Measurements from ENCODE around the gene LMOD1.
"Not testable (repeated sequence)": the region's sequence is repeated elsewhere in the genome, so short reads cannot be mapped to it uniquely, and the experiment has no call there.

Gene LMOD1

DNA sequence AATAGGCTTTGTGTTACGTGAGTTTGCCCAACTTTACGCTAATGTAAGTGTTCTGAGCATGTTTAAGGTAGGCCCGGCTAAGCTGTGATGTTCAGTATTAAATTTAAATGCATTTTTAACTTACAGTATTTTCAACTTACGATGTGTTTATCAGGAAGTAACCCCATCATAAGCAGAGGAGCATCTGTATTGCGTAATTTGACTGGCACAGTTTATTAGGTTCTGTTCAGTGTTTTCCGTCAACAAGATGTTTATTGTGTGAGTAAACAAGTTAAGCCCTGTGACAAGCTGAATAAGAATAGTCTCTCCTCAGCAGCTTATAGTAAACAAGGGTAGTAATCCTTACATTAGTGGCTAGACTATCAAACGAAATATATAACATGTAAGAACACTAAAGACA lies 84.9 kb downstream of the LMOD1 start:
- Histone ChIP-seq H2AK5ac (ENCODE audit: low read depth, low read length) (no peak overlapping the region), H3K4me1 (ENCODE audit: control insufficient read depth in 2 of 2, insufficient read depth in 1 of 2, low read depth in 1 of 2, low read length in 2 of 2) (no peaks in the 10 kb centered on the region), H2BK5ac (ENCODE audit: low read length) (no peak overlapping the region), H4K8ac (ENCODE audit: low read depth, low read length) (no peak overlapping the region), H3K79me1 (ENCODE audit: low read depth, low read length) (no peaks in the 10 kb centered on the region), H2BK12ac (ENCODE audit: low read length) (no peak overlapping the region), H4K91ac (ENCODE audit: low read depth, low read length, poor library complexity) (no peak overlapping the region), H2AFZ (ENCODE audit: low read length) (no peak overlapping the region), H3K9me3 (replicated peaks in 1 of 2; ENCODE audit: control insufficient read depth in 2 of 2, insufficient read depth in 1 of 2, low read depth in 1 of 2, low read length in 2 of 2) (no peaks in the 10 kb centered on the region), H3K9ac (ENCODE audit: low read depth, low read length, poor library complexity) (no peak overlapping the region), H3K23ac (ENCODE audit: low read depth, low read length, poor library complexity) (no peak overlapping the region), H3K4ac (ENCODE audit: low read length) (no peak overlapping the region), H3K4me3 (ENCODE audit: low read length in 2 of 2) (no peak overlapping the region), H3K27ac (replicated peaks; ENCODE audit: low read length) (no peak overlapping the region), H3K4me2 (ENCODE audit: insufficient read depth, low read length, poor library complexity, severe bottlenecking) (no peak overlapping the region), H3K27me3 (ENCODE audit: control insufficient read depth in 3 of 3, insufficient read depth in 3 of 3, low read depth in 1 of 3, low read length in 3 of 3) (no peaks in the 10 kb centered on the region), H2BK15ac (ENCODE audit: low read length) (no peak overlapping the region), H2BK120ac (ENCODE audit: low read depth, low read length) (no peak overlapping the region), H3K36me3 (replicated peaks in 1 of 2; ENCODE audit: control insufficient read depth in 2 of 2, insufficient read depth in 2 of 2, low read length in 2 of 2) (peaks cover 33 to 98% of the 10 kb centered on the region in 2 donors), H3K14ac (ENCODE audit: low read length) (no peak overlapping the region), H3K18ac (ENCODE audit: low read length) (no peak overlapping the region)
- WGBS, 2 donors (ENCODE audit: extremely low coverage in 2 of 2, insufficient read length in 2 of 2, insufficient replicate concordance in 1 of 2) = no CpG with 5 or more reads among the region's 7 CpGs
- DNase-seq (ENCODE audit: low spot score) = no peak

DNA sequence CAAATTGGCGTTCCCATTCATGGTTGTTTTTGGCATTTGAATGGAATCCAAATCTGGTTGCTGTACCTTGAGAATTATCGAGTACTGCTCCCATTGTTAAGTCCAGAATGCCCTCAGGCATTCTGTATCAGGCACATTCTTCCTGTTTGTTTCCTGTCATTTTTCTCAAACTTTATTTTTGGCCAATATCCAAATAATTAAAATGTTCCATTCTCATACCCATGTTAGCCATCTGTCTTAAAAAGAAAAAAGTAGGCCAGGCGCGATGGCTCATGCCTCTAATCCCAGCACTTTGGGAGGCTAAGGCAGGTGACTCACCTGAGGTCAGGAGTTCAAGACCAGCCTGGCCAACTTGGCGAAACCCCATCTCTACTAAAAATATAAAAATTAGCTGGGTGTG lies 86.9 kb downstream of the LMOD1 start:
- Histone ChIP-seq H2BK5ac (ENCODE audit: low read length) (no peak overlapping the region), H3K9ac (ENCODE audit: low read depth, low read length, poor library complexity) (no peak overlapping the region), H3K27me3 (ENCODE audit: control insufficient read depth in 3 of 3, insufficient read depth in 3 of 3, low read depth in 1 of 3, low read length in 3 of 3) (no peaks in the 10 kb centered on the region), H2BK12ac (ENCODE audit: low read length) (no peak overlapping the region), H4K91ac (ENCODE audit: low read depth, low read length, poor library complexity) (no peak overlapping the region), H3K36me3 (replicated peaks in 1 of 2; ENCODE audit: control insufficient read depth in 2 of 2, insufficient read depth in 2 of 2, low read length in 2 of 2) (peaks cover 37 to 98% of the 10 kb centered on the region in 2 donors), H2BK120ac (ENCODE audit: low read depth, low read length) (no peak overlapping the region), H3K4ac (ENCODE audit: low read length) (no peak overlapping the region), H3K27ac (replicated peaks; ENCODE audit: low read length) (no peak overlapping the region), H4K8ac (ENCODE audit: low read depth, low read length) (no peak overlapping the region), H2BK15ac (ENCODE audit: low read length) (no peak overlapping the region), H3K18ac (ENCODE audit: low read length) (no peak overlapping the region), H3K4me3 (ENCODE audit: low read length in 2 of 2) (no peak overlapping the region), H3K79me1 (ENCODE audit: low read depth, low read length) (no peaks in the 10 kb centered on the region), H3K4me2 (ENCODE audit: insufficient read depth, low read length, poor library complexity, severe bottlenecking) (no peak overlapping the region), H3K9me3 (replicated peaks in 1 of 2; ENCODE audit: control insufficient read depth in 2 of 2, insufficient read depth in 1 of 2, low read depth in 1 of 2, low read length in 2 of 2) (no peaks in the 10 kb centered on the region), H3K4me1 (ENCODE audit: control insufficient read depth in 2 of 2, insufficient read depth in 1 of 2, low read depth in 1 of 2, low read length in 2 of 2) (no peaks in the 10 kb centered on the region), H2AFZ (ENCODE audit: low read length) (no peak overlapping the region), H3K14ac (ENCODE audit: low read length) (no peak overlapping the region), H2AK5ac (ENCODE audit: low read depth, low read length) (no peak overlapping the region), H3K23ac (ENCODE audit: low read depth, low read length, poor library complexity) (no peak overlapping the region)
- no CpG with 5 or more reads among the region's 5 CpGs for WGBS, 2 donors (ENCODE audit: extremely low coverage in 2 of 2, insufficient read length in 2 of 2, insufficient replicate concordance in 1 of 2)
- DNase-seq (ENCODE audit: low spot score) = no peak

GRCh38 chr1:201856722-201857121 lies 89.6 kb downstream of the LMOD1 start:
- H3K36me3 ChIP-seq (replicated peaks in 1 of 2; ENCODE audit: control insufficient read depth in 2 of 2, insufficient read depth in 2 of 2, low read length in 2 of 2) = peaks cover 45 to 100% of the 10 kb centered on the region in 2 donors

GRCh38 chr1:201851949-201852348 lies 94.4 kb downstream of the LMOD1 start:
- H3K14ac ChIP-seq (ENCODE audit: low read length) = no peak overlapping the region
- H3K36me3 ChIP-seq (replicated peaks in 1 of 2; ENCODE audit: control insufficient read depth in 2 of 2, insufficient read depth in 2 of 2, low read length in 2 of 2) = peaks cover 43 to 100% of the 10 kb centered on the region in 2 donors
- no peak overlapping the region for H3K4ac ChIP-seq (ENCODE audit: low read length)
- no peak overlapping the region for H2BK12ac ChIP-seq (ENCODE audit: low read length)
- H2AFZ ChIP-seq (ENCODE audit: low read length) = no peak overlapping the region
- H2AK5ac ChIP-seq (ENCODE audit: low read depth, low read length) = no peak overlapping the region
- no peak overlapping the region for H2BK120ac ChIP-seq (ENCODE audit: low read depth, low read length)
- DNase-seq (ENCODE audit: low spot score) = no peak
- no peak overlapping the region for H3K4me3 ChIP-seq (ENCODE audit: low read length in 2 of 2)
- no peaks in the 10 kb centered on the region for H3K9me3 ChIP-seq (replicated peaks in 1 of 2; ENCODE audit: control insufficient read depth in 2 of 2, insufficient read depth in 1 of 2, low read depth in 1 of 2, low read length in 2 of 2)
- H4K8ac ChIP-seq (ENCODE audit: low read depth, low read length) = no peak overlapping the region
- H3K27ac ChIP-seq (replicated peaks; ENCODE audit: low read length) = no peak overlapping the region
- WGBS, 2 donors (ENCODE audit: extremely low coverage in 2 of 2, insufficient read length in 2 of 2, insufficient replicate concordance in 1 of 2) = no CpG with 5 or more reads among the region's 1 CpG
- H4K91ac ChIP-seq (ENCODE audit: low read depth, low read length, poor library complexity) = no peak overlapping the region
- no peak overlapping the region for H3K4me2 ChIP-seq (ENCODE audit: insufficient read depth, low read length, poor library complexity, severe bottlenecking)
- no peak overlapping the region for H2BK5ac ChIP-seq (ENCODE audit: low read length)
- no peak overlapping the region for H3K23ac ChIP-seq (ENCODE audit: low read depth, low read length, poor library complexity)
- no peaks in the 10 kb centered on the region for H3K27me3 ChIP-seq (ENCODE audit: control insufficient read depth in 3 of 3, insufficient read depth in 3 of 3, low read depth in 1 of 3, low read length in 3 of 3)
- no peak overlapping the region for H3K9ac ChIP-seq (ENCODE audit: low read depth, low read length, poor library complexity)
- no peak overlapping the region for H3K18ac ChIP-seq (ENCODE audit: low read length)
- H3K79me1 ChIP-seq (ENCODE audit: low read depth, low read length) = no peaks in the 10 kb centered on the region
- no peaks in the 10 kb centered on the region for H3K4me1 ChIP-seq (ENCODE audit: control insufficient read depth in 2 of 2, insufficient read depth in 1 of 2, low read depth in 1 of 2, low read length in 2 of 2)
- no peak overlapping the region for H2BK15ac ChIP-seq (ENCODE audit: low read length)

More at GRCh38 chr1:201856722-201857121, 89.6 kb downstream of the LMOD1 start:
- H3K79me1 ChIP-seq (ENCODE audit: low read depth, low read length); H3K18ac ChIP-seq (ENCODE audit: low read length); H2BK12ac ChIP-seq (ENCODE audit: low read length); H2BK120ac ChIP-seq (ENCODE audit: low read depth, low read length); H3K9ac ChIP-seq (ENCODE audit: low read depth, low read length, poor library complexity); H2BK5ac ChIP-seq (ENCODE audit: low read length); H3K27me3 ChIP-seq (ENCODE audit: control insufficient read depth in 3 of 3, insufficient read depth in 3 of 3, low read depth in 1 of 3, low read length in 3 of 3); H3K27ac ChIP-seq (replicated peaks; ENCODE audit: low read length); H3K9me3 ChIP-seq (replicated peaks in 1 of 2; ENCODE audit: control insufficient read depth in 2 of 2, insufficient read depth in 1 of 2, low read depth in 1 of 2, low read length in 2 of 2); H2BK15ac ChIP-seq (ENCODE audit: low read length); H3K4me2 ChIP-seq (ENCODE audit: insufficient read depth, low read length, poor library complexity, severe bottlenecking); H4K91ac ChIP-seq (ENCODE audit: low read depth, low read length, poor library complexity); H2AFZ ChIP-seq (ENCODE audit: low read length); H2AK5ac ChIP-seq (ENCODE audit: low read depth, low read length); H3K4me3 ChIP-seq (ENCODE audit: low read length in 2 of 2); H4K8ac ChIP-seq (ENCODE audit: low read depth, low read length); H3K14ac ChIP-seq (ENCODE audit: low read length); H3K23ac ChIP-seq (ENCODE audit: low read depth, low read length, poor library complexity); DNase-seq (ENCODE audit: low spot score); H3K4ac ChIP-seq (ENCODE audit: low read length); H3K4me1 ChIP-seq (ENCODE audit: control insufficient read depth in 2 of 2, insufficient read depth in 1 of 2, low read depth in 1 of 2, low read length in 2 of 2): not testable (repeated sequence)
- WGBS, 2 donors (ENCODE audit: extremely low coverage in 2 of 2, insufficient read length in 2 of 2, insufficient replicate concordance in 1 of 2) = no CpG with 5 or more reads among the region's 2 CpGs
